Upper lobe of right lung (tissue), 1 donor: Measurements from ENCODE around the gene EXOC3L2. TPM values are rescaled to one million over a fixed set of nuclear protein-coding genes. Genes with fewer than 3 reads are reported as not detected.
"Not testable (repeated sequence)": the region's sequence is repeated elsewhere in the genome, so short reads cannot be mapped to it uniquely, and the experiment has no call there.

ENCODE experiments used
- ATAC-seq: fragments of 200-7000 bp; cut with Tn5 transposase; one replicate; pipeline ENCODE4 v1.9.1; 2020; ENCODE audit warnings: mild to moderate bottlenecking, moderate library complexity
- DNase-seq: peaks from one replicate; pipeline ENCODE4 v3.0.0-alpha.2; 2020
- H3K27ac ChIP-seq: fragments of 200-600 bp; one replicate; pipeline ENCODE4 v1.8.0; 2022
- H3K27me3 ChIP-seq: fragments of 200-600 bp; one replicate; pipeline ENCODE4 v1.8.0; 2022; ENCODE audit warnings: mild to moderate bottlenecking
- H3K36me3 ChIP-seq: fragments of 200-600 bp; one replicate; pipeline ENCODE4 v1.8.0; 2022
- H3K4me1 ChIP-seq: fragments of 200-600 bp; one replicate; pipeline ENCODE4 v1.8.0; 2022
- H3K4me3 ChIP-seq: fragments of 200-600 bp; one replicate; pipeline ENCODE4 v1.8.0; 2022; ENCODE audit warnings: mild to moderate bottlenecking
- H3K9me3 ChIP-seq: fragments of 200-600 bp; one replicate; pipeline ENCODE4 v1.8.0; 2022
- intact Hi-C: fragments of 100-400 bp; cut with DNase I; formaldehyde crosslinking; loops from one replicate; pipeline ENCODE4 v1.11.0; 2022
- total RNA-seq: library from RNA; stranded (reverse); fragmentation: NEBNext Ultra II Directional; extraction: Animal tissue kit (Norgen Biotek cat#: 25700); gene quantifications from one replicate; pipeline ENCODE4 v1.2.1, GENCODE V29; 2021
- TF ChIP-seq, protein P1 (sequence below): fragments of 200-600 bp; IDR thresholded peaks from one replicate; pipeline ENCODE4 v1.8.0; 2022; ENCODE audit warnings: antibody characterized with exemption
- donor health status: DM: no; HTN: yes; CAD: no; lungs with severe emphysema.

Gene EXOC3L2
- total RNA-seq, 1 donor from 2014 or later: 11.9 TPM

DNA sequence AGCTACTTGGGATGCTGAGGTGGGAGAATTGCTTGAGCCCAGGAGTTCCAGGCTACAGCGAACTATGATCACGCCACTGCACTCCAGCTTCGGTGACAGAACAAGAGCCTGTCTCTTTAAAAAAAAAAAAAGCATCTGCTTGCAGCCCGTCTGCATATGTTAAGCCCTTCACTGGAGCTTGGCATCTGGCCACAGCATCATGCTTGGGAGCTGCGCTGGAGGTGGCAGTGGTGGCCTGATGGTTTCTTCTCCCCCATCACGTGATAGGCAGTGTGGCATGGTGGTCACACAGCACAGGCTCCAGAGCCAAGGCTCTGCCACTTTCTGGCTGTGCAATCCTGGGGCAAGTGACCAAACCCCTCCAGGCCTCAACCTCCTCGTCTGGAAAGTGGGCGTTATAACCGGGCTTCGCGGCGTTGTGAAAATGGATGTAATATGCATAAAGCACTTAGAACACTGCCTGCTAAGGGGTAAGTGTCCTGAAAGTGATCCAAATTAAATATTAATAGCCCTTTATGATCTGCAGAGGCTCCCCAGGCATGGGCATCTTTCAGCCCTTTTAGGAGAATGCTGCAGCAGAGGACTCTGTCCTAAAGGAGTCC, 30.3 kb upstream of the EXOC3L2 start:
- H3K36me3 ChIP-seq: peaks cover 63% of the 10 kb centered on the region
- H3K4me1 ChIP-seq: no peaks in the 10 kb centered on the region
- intact Hi-C loops: no loop called here
- ATAC-seq: no peak
- H3K27ac ChIP-seq: no peak overlapping the region
- H3K9me3 ChIP-seq: no peaks in the 10 kb centered on the region
- TF ChIP-seq, protein P1, sequence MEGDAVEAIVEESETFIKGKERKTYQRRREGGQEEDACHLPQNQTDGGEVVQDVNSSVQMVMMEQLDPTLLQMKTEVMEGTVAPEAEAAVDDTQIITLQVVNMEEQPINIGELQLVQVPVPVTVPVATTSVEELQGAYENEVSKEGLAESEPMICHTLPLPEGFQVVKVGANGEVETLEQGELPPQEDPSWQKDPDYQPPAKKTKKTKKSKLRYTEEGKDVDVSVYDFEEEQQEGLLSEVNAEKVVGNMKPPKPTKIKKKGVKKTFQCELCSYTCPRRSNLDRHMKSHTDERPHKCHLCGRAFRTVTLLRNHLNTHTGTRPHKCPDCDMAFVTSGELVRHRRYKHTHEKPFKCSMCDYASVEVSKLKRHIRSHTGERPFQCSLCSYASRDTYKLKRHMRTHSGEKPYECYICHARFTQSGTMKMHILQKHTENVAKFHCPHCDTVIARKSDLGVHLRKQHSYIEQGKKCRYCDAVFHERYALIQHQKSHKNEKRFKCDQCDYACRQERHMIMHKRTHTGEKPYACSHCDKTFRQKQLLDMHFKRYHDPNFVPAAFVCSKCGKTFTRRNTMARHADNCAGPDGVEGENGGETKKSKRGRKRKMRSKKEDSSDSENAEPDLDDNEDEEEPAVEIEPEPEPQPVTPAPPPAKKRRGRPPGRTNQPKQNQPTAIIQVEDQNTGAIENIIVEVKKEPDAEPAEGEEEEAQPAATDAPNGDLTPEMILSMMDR: no peak
- no peak overlapping the region for H3K4me3 ChIP-seq
- no peaks in the 10 kb centered on the region for H3K27me3 ChIP-seq
- no peak for DNase-seq

DNA sequence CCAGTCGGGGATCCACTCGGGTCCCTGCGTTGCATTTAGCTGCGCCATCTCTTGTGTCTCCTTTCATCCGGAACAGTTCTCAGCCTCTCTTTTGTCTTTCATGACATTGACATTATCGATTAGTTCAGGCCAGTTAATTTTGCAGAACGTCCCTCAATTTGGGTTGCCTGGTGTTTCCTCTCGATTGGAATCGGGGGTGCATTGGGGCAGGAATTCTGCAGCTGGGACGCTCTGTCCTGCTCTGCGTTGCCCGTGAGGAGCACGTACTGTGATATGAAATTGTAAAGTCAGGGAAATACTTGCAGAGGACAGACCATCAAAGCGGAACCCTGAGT, 28.3 kb upstream of the EXOC3L2 start:
- Histone ChIP-seq H3K27ac (no peak overlapping the region), H3K4me1 (no peaks in the 10 kb centered on the region), H3K27me3 (no peaks in the 10 kb centered on the region), H3K4me3 (no peak overlapping the region), H3K9me3 (no peaks in the 10 kb centered on the region), H3K36me3 (peaks cover 68% of the 10 kb centered on the region)
- intact Hi-C loops: no loop called here
- ATAC-seq (no peak), DNase-seq (no peak)
- TF ChIP-seq, protein P1: no peak

DNA sequence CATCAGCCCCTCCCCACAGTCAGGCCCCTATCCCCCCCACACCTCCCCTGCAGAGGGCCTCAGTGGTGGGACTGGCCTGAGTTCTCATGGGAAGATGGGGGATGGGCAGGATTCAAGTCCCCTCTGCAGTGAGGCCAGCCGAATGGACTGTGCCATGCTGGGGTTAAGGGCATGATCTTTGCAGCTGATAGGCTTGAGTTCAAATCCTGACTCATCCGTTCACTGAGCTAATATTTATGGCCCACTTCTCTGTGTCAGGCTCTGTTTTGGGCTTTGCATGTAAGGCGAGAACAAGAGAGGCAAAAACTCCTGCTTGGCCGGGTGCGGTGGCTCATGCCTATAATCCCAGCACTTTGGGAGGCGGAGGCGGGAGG, 26.5 kb upstream of the EXOC3L2 start:
- TF ChIP-seq, protein P1: no peak
- Histone ChIP-seq H3K4me3 (no peak overlapping the region), H3K4me1 (no peaks in the 10 kb centered on the region), H3K27ac (no peak overlapping the region), H3K27me3 (no peaks in the 10 kb centered on the region), H3K36me3 (peaks cover 72% of the 10 kb centered on the region), H3K9me3 (no peaks in the 10 kb centered on the region)
- DNase-seq (no peak), ATAC-seq (no peak)
- intact Hi-C loops: no loop called here

DNA sequence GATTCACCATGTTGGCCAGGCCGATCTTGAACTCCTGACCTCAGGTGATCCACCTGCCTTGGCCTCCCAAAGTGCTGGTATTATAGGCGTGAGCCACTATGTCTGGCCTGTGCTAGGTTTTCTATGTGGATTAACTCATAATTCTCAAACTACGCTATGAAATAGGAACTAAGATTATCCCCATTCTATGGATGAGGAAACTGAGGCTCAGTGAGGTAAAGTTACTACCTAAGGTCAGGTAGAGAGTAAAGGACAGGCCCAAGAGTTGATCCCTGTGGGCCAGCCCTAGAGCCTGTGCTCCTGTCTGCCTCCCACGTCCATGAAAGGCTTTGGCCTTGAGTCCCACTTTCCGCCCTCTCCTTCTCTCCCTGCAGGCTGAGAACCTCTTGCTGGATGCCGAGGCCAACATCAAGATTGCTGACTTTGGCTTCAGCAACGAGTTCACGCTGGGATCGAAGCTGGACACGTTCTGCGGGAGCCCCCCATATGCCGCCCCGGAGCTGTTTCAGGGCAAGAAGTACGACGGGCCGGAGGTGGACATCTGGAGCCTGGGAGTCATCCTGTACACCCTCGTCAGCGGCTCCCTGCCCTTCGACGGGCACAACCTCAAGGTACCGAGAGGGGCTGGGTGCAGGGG, 26.0 kb upstream of the EXOC3L2 start:
- no peaks in the 10 kb centered on the region for H3K9me3 ChIP-seq

DNA sequence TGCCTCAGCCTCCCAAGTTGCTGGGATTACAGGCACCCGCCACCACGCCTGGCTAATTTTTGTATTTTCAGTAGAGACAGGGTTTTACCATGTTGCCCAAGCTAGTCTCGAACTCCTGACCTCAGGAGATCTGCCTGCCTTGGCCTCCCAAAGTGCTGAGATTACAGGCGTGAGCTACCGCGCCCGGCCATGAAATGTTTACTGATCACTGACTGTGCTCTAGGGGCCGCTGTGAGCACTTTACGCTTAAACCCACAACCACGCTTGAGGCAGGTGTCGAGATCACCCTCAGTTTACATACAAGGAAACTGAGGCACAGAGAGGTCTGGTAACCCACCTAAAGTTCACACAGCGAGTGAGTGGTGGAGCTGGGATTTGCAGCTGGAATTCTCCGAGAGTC, 24.7 kb upstream of the EXOC3L2 start:
- intact Hi-C loops, H3K27ac ChIP-seq, H3K27me3 ChIP-seq, H3K9me3 ChIP-seq, DNase-seq, H3K4me1 ChIP-seq, ATAC-seq, H3K4me3 ChIP-seq: not testable (repeated sequence)
- peaks cover 64% of the 10 kb centered on the region for H3K36me3 ChIP-seq

More for the DNA sequence above, 26.0 kb upstream of the EXOC3L2 start:
- DNase-seq (no peak), ATAC-seq (no peak)
- Histone ChIP-seq H3K4me3 (no peak overlapping the region), H3K4me1 (no peaks in the 10 kb centered on the region), H3K36me3 (peaks cover 72% of the 10 kb centered on the region), H3K27me3 (no peaks in the 10 kb centered on the region), H3K27ac (no peak overlapping the region)
- intact Hi-C loops: no loop called here
- TF ChIP-seq, protein P1: no peak

DNA sequence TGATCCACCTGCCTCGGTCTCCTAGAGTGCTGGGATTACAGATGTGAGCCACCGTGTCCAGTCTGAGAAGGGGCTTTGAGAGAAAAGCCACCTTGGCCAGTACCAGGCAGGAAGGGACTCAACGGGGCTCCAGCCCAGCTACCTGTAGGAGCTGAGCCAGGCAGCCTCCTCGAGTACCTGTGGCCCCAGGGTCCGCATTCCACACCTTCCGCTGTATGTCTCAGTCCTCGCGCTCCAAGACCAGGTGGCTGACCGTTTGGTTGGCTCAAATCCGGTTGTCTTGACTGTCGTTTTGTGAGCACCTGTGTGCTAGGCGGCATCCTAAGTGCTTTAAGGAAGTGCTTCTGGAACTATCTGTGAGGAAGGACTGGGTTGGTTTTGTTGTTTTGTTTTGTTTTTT, 22.1 kb upstream of the EXOC3L2 start:
- Histone ChIP-seq H3K4me3 (no peak overlapping the region), H3K9me3 (no peaks in the 10 kb centered on the region), H3K27ac (no peak overlapping the region), H3K4me1 (no peaks in the 10 kb centered on the region), H3K27me3 (no peaks in the 10 kb centered on the region), H3K36me3 (peaks cover 44% of the 10 kb centered on the region)
- intact Hi-C loops: no loop called here
- no peak for ATAC-seq
- DNase-seq: no peak
- TF ChIP-seq, protein P1: no peak
